Hepatocyte (in vitro differentiated cells): ENCODE results near the gene HDAC11. TPM values are rescaled to one million over a fixed set of nuclear protein-coding genes. Genes with fewer than 3 reads are reported as not detected.

Experiments
- DNase-seq: peaks from one replicate; pipeline ENCODE4 v3.0.0-alpha.2; 2016; ENCODE audit warnings: low spot score
- H2AFZ ChIP-seq: fragments of 200-600 bp; sonication (generic); 2 replicates; pipeline ENCODE4 v1.6.0; 2016; ENCODE audit warnings: antibody characterized with exemption, mild to moderate bottlenecking
- H3K27ac ChIP-seq: fragments of 200-600 bp; sonication (generic); 2 replicates; pipeline ENCODE4 v1.5.1; 2016; ENCODE audit warnings: mild to moderate bottlenecking
- H3K27me3 ChIP-seq: fragments of 200-600 bp; sonication (generic); 2 replicates; pipeline ENCODE4 v1.6.1; 2016
- H3K36me3 ChIP-seq: fragments of 200-600 bp; sonication (generic); replicated peaks from 2 replicates; pipeline ENCODE4 v1.5.1; 2016; ENCODE audit warnings: low read depth; ENCODE audit not compliant: insufficient read depth
- H3K4me1 ChIP-seq: fragments of 200-600 bp; sonication (generic); 2 replicates; pipeline ENCODE4 v1.5.1; 2016; ENCODE audit warnings: mild to moderate bottlenecking, moderate library complexity; ENCODE audit not compliant: insufficient read depth
- H3K4me2 ChIP-seq: fragments of 200-600 bp; sonication (generic); 2 replicates; pipeline ENCODE4 v1.6.0; 2016
- H3K4me3 ChIP-seq: fragments of 200-600 bp; sonication (generic); 2 replicates; pipeline ENCODE4 v1.5.1; 2016; ENCODE audit warnings: mild to moderate bottlenecking
- H3K79me2 ChIP-seq: fragments of 200-600 bp; sonication (generic); 2 replicates; pipeline ENCODE4 v1.6.0; 2017; ENCODE audit warnings: mild to moderate bottlenecking
- H3K9me2 ChIP-seq: fragments of 200-600 bp; sonication (generic); replicated peaks from 2 replicates; pipeline ENCODE4 v1.6.0; 2017; ENCODE audit warnings: mild to moderate bottlenecking; ENCODE audit not compliant: insufficient read depth
- H3K9me3 ChIP-seq: fragments of 200-600 bp; sonication (generic); 2 replicates; pipeline ENCODE4 v1.5.1; 2016; ENCODE audit warnings: low read depth, mild to moderate bottlenecking
- H4K20me1 ChIP-seq: fragments of 200-600 bp; sonication (generic); 2 replicates; pipeline ENCODE4 v1.6.0; 2016; ENCODE audit warnings: mild to moderate bottlenecking; ENCODE audit not compliant: insufficient read depth, poor library complexity, severe bottlenecking
- EZH2 ChIP-seq: fragments of 200-600 bp; sonication (generic); IDR thresholded peaks from 2 replicates; pipeline ENCODE4 v1.6.1; 2016; ENCODE audit warnings: antibody characterized with exemption, mild to moderate bottlenecking, borderline replicate concordance
- EZH2phosphoT487 ChIP-seq: fragments of 200-600 bp; sonication (generic); IDR thresholded peaks from one replicate; pipeline ENCODE4 v1.6.1; 2018; ENCODE audit warnings: antibody characterized with exemption, mild to moderate bottlenecking, low read depth, moderate library complexity; ENCODE audit not compliant: unreplicated experiment, severe bottlenecking
- WGBS: methylation state at CpG from one replicate; pipeline ENCODE4 v1.1.6; 2016; ENCODE audit warnings: low lambda C conversion rate; ENCODE audit errors: missing lambda C conversion rate; 5-methylcytosine and 5-hydroxymethylcytosine counted together
- polyA plus RNA-seq: library from polyadenylated mRNA; unstranded; fragments of >200 nt; fragmentation: Nextera tagmentation; extraction: Ambion mirVana; gene quantifications from 2 replicates; pipeline ENCODE4 v1.2.1, GENCODE V29; 2016
- total RNA-seq: library from RNA; depleted of rRNA; stranded (reverse); fragments of >200 nt; gene quantifications from 2 replicates; pipeline ENCODE4 v1.2.3, GENCODE V29; 2014
- TF ChIP-seq, protein P1 (sequence below): fragments of 200-600 bp; sonication (generic); IDR thresholded peaks from 2 replicates; pipeline ENCODE4 v1.5.1; 2016; ENCODE audit warnings: antibody characterized with exemption, mild to moderate bottlenecking; ENCODE audit not compliant: poor library complexity

Gene HDAC11
- total and polyA plus RNA-seq, 2 experiments from 2014 or later, result 8.4 to 12.3 TPM

- Histone ChIP-seq H3K4me2 (peak overlapping the region; percentile 89), H3K27me3 (no peaks in the 10 kb centered on the region)
- DNase-seq, result no peak
Observed at GRCh38 chr3:13547591-13548371, 67.7 kb downstream of the HDAC11 start.

DNA sequence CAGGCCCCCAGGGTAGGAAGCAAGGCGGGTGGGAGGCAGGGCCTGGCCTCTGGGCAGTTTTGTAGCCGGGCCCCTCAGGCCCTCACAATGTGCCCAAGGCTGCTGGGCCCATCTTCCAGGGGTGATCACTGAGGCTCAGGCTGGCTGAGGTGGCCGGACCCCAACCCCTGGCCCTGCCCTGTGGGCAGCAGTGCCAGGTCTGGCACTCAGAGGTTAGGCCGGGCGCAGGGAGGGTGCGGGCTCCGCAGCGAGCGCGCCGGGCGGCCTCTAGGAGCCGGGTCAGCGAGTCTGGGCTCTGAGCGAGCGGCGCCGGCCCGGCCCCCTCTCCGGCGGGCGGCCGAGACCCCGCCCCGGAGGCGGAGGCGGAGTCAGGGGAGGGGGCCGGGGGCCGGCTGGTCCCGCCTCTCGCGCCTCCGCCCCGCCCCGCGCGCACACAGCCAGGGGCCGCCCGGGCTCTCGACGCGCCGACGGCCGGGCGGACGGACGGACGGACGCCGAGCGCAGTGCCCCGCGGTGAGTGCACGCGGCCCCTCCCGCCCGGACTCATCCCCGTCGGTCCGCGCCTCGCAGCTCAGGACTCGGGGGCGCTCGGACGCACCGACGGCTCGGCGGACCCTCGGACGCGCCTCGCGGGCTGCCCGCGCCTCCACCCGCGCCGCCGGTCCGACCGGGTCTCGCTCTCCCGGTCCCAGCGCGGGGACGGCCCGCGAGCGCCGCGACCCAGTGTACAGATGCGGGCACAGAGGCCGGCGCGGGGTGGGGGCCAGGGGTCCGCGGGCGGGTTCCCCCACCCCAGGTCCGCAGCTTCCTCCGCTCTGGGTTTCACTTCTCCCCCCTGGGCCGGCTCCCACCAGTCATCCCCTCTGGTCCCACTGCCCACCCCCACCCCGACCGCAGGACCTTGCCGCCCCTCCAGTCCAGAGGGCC, 68.9 kb downstream of the HDAC11 start, which contains the start of gene FBLN2:
TSS of gene FBLN2 (plus strand) at position 430 of the 927 bp plus-strand sequence. CDS start 21,231 bp downstream, outside the sequence.
- Histone ChIP-seq H3K9me2 (no peaks in the 10 kb centered on the region), H2AFZ (peak within 1 kb of the TSS; percentile 52), H3K79me2 (no peaks in the 10 kb centered on the region), H3K36me3 (no peaks in the 10 kb centered on the region), H3K27ac (no peak within 1 kb of the TSS), H3K9me3 (no peaks in the 10 kb centered on the region), H3K4me2 (peak within 1 kb of the TSS; percentile 89), H3K4me1 (peaks cover 14% of the 10 kb centered on the region), H4K20me1 (no peaks in the 10 kb centered on the region), H3K4me3 (peak within 1 kb of the TSS; percentile 36), H3K27me3 (no peaks in the 10 kb centered on the region)
- TF ChIP-seq EZH2 (peak; percentile 15), EZH2phosphoT487 (no peak)
- peak; percentile 83 for DNase-seq
- WGBS, result 12% methylated on average over 18 of the region's 107 CpGs

More at GRCh38 chr3:13547591-13548371, 67.7 kb downstream of the HDAC11 start:
- Histone ChIP-seq H3K4me1 (peaks cover 14% of the 10 kb centered on the region), H3K9me3 (no peaks in the 10 kb centered on the region), H3K36me3 (no peaks in the 10 kb centered on the region), H3K4me3 (no peak overlapping the region), H3K27ac (no peak overlapping the region), H2AFZ (no peak overlapping the region), H3K9me2 (no peaks in the 10 kb centered on the region), H3K79me2 (no peaks in the 10 kb centered on the region), H4K20me1 (no peaks in the 10 kb centered on the region)
- 79% methylated on average over 10 of the region's 10 CpGs for WGBS
- TF ChIP-seq EZH2phosphoT487, result no peak
- no peak for TF ChIP-seq EZH2
- TF ChIP-seq, protein P1, sequence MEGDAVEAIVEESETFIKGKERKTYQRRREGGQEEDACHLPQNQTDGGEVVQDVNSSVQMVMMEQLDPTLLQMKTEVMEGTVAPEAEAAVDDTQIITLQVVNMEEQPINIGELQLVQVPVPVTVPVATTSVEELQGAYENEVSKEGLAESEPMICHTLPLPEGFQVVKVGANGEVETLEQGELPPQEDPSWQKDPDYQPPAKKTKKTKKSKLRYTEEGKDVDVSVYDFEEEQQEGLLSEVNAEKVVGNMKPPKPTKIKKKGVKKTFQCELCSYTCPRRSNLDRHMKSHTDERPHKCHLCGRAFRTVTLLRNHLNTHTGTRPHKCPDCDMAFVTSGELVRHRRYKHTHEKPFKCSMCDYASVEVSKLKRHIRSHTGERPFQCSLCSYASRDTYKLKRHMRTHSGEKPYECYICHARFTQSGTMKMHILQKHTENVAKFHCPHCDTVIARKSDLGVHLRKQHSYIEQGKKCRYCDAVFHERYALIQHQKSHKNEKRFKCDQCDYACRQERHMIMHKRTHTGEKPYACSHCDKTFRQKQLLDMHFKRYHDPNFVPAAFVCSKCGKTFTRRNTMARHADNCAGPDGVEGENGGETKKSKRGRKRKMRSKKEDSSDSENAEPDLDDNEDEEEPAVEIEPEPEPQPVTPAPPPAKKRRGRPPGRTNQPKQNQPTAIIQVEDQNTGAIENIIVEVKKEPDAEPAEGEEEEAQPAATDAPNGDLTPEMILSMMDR, result no peak

GRCh38 chr3:13549623-13550422, 69.7 kb downstream of the HDAC11 start:
- no peak overlapping the region for H3K27ac ChIP-seq
- no peak overlapping the region for H2AFZ ChIP-seq
- H3K79me2 ChIP-seq, result no peaks in the 10 kb centered on the region
- H3K4me1 ChIP-seq, result peaks cover 14% of the 10 kb centered on the region
- no peaks in the 10 kb centered on the region for H3K36me3 ChIP-seq
- TF ChIP-seq EZH2phosphoT487, result no peak
- TF ChIP-seq EZH2, result no peak
- TF ChIP-seq, protein P1, result no peak
- no peaks in the 10 kb centered on the region for H3K27me3 ChIP-seq
- H3K4me2 ChIP-seq, result peak overlapping the region; percentile 89
- H3K9me3 ChIP-seq, result no peaks in the 10 kb centered on the region
- H4K20me1 ChIP-seq, result no peaks in the 10 kb centered on the region
- DNase-seq, result no peak
- 85% methylated on average over 17 of the region's 18 CpGs for WGBS
- no peaks in the 10 kb centered on the region for H3K9me2 ChIP-seq
- H3K4me3 ChIP-seq, result no peak overlapping the region
